Neural cell (in vitro differentiated cells): Measurements from ENCODE around the gene SLC31A2. TPM values are rescaled to one million over a fixed set of nuclear protein-coding genes. Genes with fewer than 3 reads are reported as not detected.

Source experiments
- H2AFZ ChIP-seq: fragments of 200-600, 300-800 bp; sonication (generic), shearing (Covaris generic); 2 replicates; pipeline ENCODE4 v1.6.0; 2014; ENCODE audit warnings: low read depth, mild to moderate bottlenecking, antibody characterized with exemption, low read length, moderate library complexity
- H3F3A ChIP-seq: fragments of 200-600 bp; shearing (Covaris generic); 2 replicates; pipeline ENCODE4 v1.6.1; 2016; ENCODE audit warnings: mild to moderate bottlenecking, moderate library complexity, mixed read lengths, antibody characterized with exemption, low read length; ENCODE audit not compliant: insufficient read depth, poor library complexity, severe bottlenecking
- H3K27ac ChIP-seq: fragments of 200-600, 300-800 bp; sonication (generic), shearing (Covaris generic); 2 replicates; pipeline ENCODE4 v1.5.1; 2014; ENCODE audit warnings: mild to moderate bottlenecking, low read length, moderate library complexity
- H3K27me3 ChIP-seq: fragments of 300-800, 200-600 bp; sonication (generic), shearing (Covaris generic); 2 replicates; pipeline ENCODE4 v1.6.0; 2014; ENCODE audit warnings: mild to moderate bottlenecking, low read depth, low read length, moderate library complexity; ENCODE audit not compliant: insufficient read depth
- H3K36me3 ChIP-seq: fragments of 300-800, 200-600 bp; sonication (generic), shearing (Covaris generic); 2 replicates; pipeline ENCODE4 v1.5.1; 2014; ENCODE audit warnings: mild to moderate bottlenecking, antibody characterized with exemption, low read length, moderate library complexity; ENCODE audit not compliant: insufficient read depth
- H3K4me2 ChIP-seq: fragments of 300-800, 200-600 bp; sonication (generic), shearing (Covaris generic); 2 replicates; pipeline ENCODE4 v1.6.0; 2014; ENCODE audit warnings: mild to moderate bottlenecking, low read length
- H3K4me3 ChIP-seq: fragments of 300-800, 200-600 bp; sonication (generic), shearing (Covaris generic); 2 replicates; pipeline ENCODE4 v1.5.1; 2014; ENCODE audit warnings: mild to moderate bottlenecking, low read length, moderate library complexity
- H3K79me2 ChIP-seq: fragments of 200-600 bp; shearing (Covaris generic); replicated peaks from 2 replicates; pipeline ENCODE4 v1.6.0; 2014; ENCODE audit warnings: mild to moderate bottlenecking, low read length, moderate library complexity; ENCODE audit not compliant: insufficient read depth
- H3K9ac ChIP-seq: fragments of 300-800, 200-600 bp; sonication (generic), shearing (Covaris generic); 2 replicates; pipeline ENCODE4 v1.6.1; 2016; ENCODE audit warnings: mild to moderate bottlenecking, low read length, mixed read lengths
- H3K9me2 ChIP-seq: fragments of 200-600 bp; shearing (Covaris generic); 2 replicates; pipeline ENCODE4 v1.6.1; 2016; ENCODE audit warnings: mild to moderate bottlenecking, low read length, mixed read lengths; ENCODE audit not compliant: insufficient read depth
- H3K9me3 ChIP-seq: fragments of 200-600, 300-800 bp; sonication (generic), shearing (Covaris generic); 2 replicates; pipeline ENCODE4 v1.6.1; 2016; ENCODE audit warnings: mild to moderate bottlenecking, mixed run types, low read length, moderate library complexity, mixed read lengths
- H4K20me1 ChIP-seq: fragments of 200-600 bp; shearing (Covaris generic); 2 replicates; pipeline ENCODE4 v1.6.1; 2016; ENCODE audit warnings: mild to moderate bottlenecking, mixed run types; ENCODE audit not compliant: insufficient read depth
- CTCF ChIP-seq: fragments of 450-650 bp; IDR thresholded peaks from 2 replicates; pipeline ENCODE4 v1.5.1; 2014; ENCODE audit warnings: antibody characterized with exemption, mild to moderate bottlenecking, moderate library complexity; ENCODE audit not compliant: poor library complexity, severe bottlenecking
- EP300 ChIP-seq: fragments of 450-650 bp; conservative IDR thresholded peaks from 2 replicates; pipeline ENCODE4 v1.6.1; 2014; ENCODE audit warnings: antibody characterized with exemption, mild to moderate bottlenecking, moderate library complexity; ENCODE audit not compliant: poor library complexity, severe bottlenecking
- EZH2 ChIP-seq: fragments of 200-600, 300-800 bp; shearing (Covaris generic), sonication (generic); IDR thresholded peaks from 2 replicates; pipeline ENCODE4 v1.6.1; 2014; ENCODE audit warnings: antibody characterized with exemption, low read length, borderline replicate concordance, mild to moderate bottlenecking; ENCODE audit not compliant: insufficient read depth, poor library complexity, severe bottlenecking
- MXI1 ChIP-seq: fragments of 450-650 bp; conservative IDR thresholded peaks from 2 replicates; pipeline ENCODE4 v1.6.1; 2014; ENCODE audit warnings: antibody characterized with exemption, mild to moderate bottlenecking; ENCODE audit not compliant: poor library complexity, severe bottlenecking
- POLR2AphosphoS5 ChIP-seq: IDR thresholded peaks from 2 replicates; pipeline ENCODE4 v1.6.1; 2012
- RAD21 ChIP-seq: fragments of 450-650 bp; conservative IDR thresholded peaks from 2 replicates; pipeline ENCODE4 v1.6.1; 2014; ENCODE audit warnings: antibody characterized with exemption, mild to moderate bottlenecking, moderate library complexity
- REST ChIP-seq: IDR thresholded peaks from 2 replicates; pipeline ENCODE4 v1.6.1; 2012; ENCODE audit warnings: borderline replicate concordance
- SMC3 ChIP-seq: fragments of 450-650 bp; conservative IDR thresholded peaks from 2 replicates; pipeline ENCODE4 v1.6.1; 2014; ENCODE audit warnings: antibody characterized with exemption, mild to moderate bottlenecking, moderate library complexity; ENCODE audit not compliant: poor library complexity
- TAF1 ChIP-seq: IDR thresholded peaks from 2 replicates; pipeline ENCODE4 v1.6.1; 2012; ENCODE audit warnings: low read depth
- polyA plus RNA-seq: library from polyadenylated mRNA; depleted of rRNA; stranded (reverse); fragments of >200 nt; gene quantifications from 2 replicates; pipeline ENCODE4 v1.2.3, GENCODE V29; 2014

SLC31A2 gene
- polyA plus RNA-seq, 1 donor from 2014 or later, result 4.1 TPM

- TF ChIP-seq EZH2 (no peak), TAF1 (no peak), POLR2AphosphoS5 (no peak), MXI1 (no peak), SMC3 (no peak), CTCF (no peak), REST (no peak), EP300 (no peak), RAD21 (no peak)
- no peaks in the 10 kb centered on the region for H3K9me3 ChIP-seq
- H3K4me3 ChIP-seq, result no peak overlapping the region
- no peaks in the 10 kb centered on the region for H3K79me2 ChIP-seq
- no peaks in the 10 kb centered on the region for H3K9me2 ChIP-seq
- peaks cover 19% of the 10 kb centered on the region for H3K36me3 ChIP-seq
- H4K20me1 ChIP-seq, result no peaks in the 10 kb centered on the region
- H3K27ac ChIP-seq, result no peak overlapping the region
- H3K9ac ChIP-seq, result no peak overlapping the region
- no peak overlapping the region for H2AFZ ChIP-seq
- no peaks in the 10 kb centered on the region for H3F3A ChIP-seq
- H3K4me2 ChIP-seq, result no peak overlapping the region
- no peaks in the 10 kb centered on the region for H3K27me3 ChIP-seq
Observed at GRCh38 chr9:113177251-113177650, 26.4 kb downstream of the SLC31A2 start.

GRCh38 chr9:113178087-113178486 lies 27.3 kb downstream of the SLC31A2 start:
- H3K9ac ChIP-seq, result no peak overlapping the region
- H4K20me1 ChIP-seq, result no peaks in the 10 kb centered on the region
- H3K9me2 ChIP-seq, result no peaks in the 10 kb centered on the region
- peaks cover 19% of the 10 kb centered on the region for H3K36me3 ChIP-seq
- no peak for TF ChIP-seq SMC3
- TF ChIP-seq TAF1, result no peak
- no peak overlapping the region for H3K4me3 ChIP-seq
- no peaks in the 10 kb centered on the region for H3K9me3 ChIP-seq
- no peaks in the 10 kb centered on the region for H3K79me2 ChIP-seq
- H2AFZ ChIP-seq, result no peak overlapping the region
- H3K27me3 ChIP-seq, result no peaks in the 10 kb centered on the region
- no peaks in the 10 kb centered on the region for H3F3A ChIP-seq
- H3K27ac ChIP-seq, result no peak overlapping the region
- no peak overlapping the region for H3K4me2 ChIP-seq

- H4K20me1 ChIP-seq, result no peaks in the 10 kb centered on the region
- no peak overlapping the region for H2AFZ ChIP-seq
- H3K27ac ChIP-seq, result no peak overlapping the region
- H3K79me2 ChIP-seq, result no peaks in the 10 kb centered on the region
- no peak overlapping the region for H3K9ac ChIP-seq
- no peak overlapping the region for H3K4me3 ChIP-seq
- H3F3A ChIP-seq, result no peaks in the 10 kb centered on the region
- no peak overlapping the region for H3K4me2 ChIP-seq
- no peaks in the 10 kb centered on the region for H3K27me3 ChIP-seq
- no peaks in the 10 kb centered on the region for H3K9me3 ChIP-seq
- no peak for TF ChIP-seq RAD21
- TF ChIP-seq TAF1, result no peak
- TF ChIP-seq POLR2AphosphoS5, result no peak
- TF ChIP-seq CTCF, result no peak
- no peak for TF ChIP-seq EZH2
- H3K9me2 ChIP-seq, result no peaks in the 10 kb centered on the region
- peaks cover 10% of the 10 kb centered on the region for H3K36me3 ChIP-seq
Observed at GRCh38 chr9:113179839-113180238, 29.0 kb downstream of the SLC31A2 start.
